ENCODE data around the gene FGFR2. TPM values are rescaled to one million over a fixed set of nuclear protein-coding genes. Genes with fewer than 3 reads are reported as not detected.
A peak's percentile ranks its signal among the peaks of the same experiment; 100 is the strongest.

The FGFR2 gene
- total RNA-seq, 1 donor from 2014 or later, result 2.9 TPM

GRCh38 chr10:121611393-121612159 lies 13.3 kb upstream of the FGFR2 start:
- H3K27ac Mint-ChIP-seq (ENCODE audit: unreplicated experiment), result no peak overlapping the region
- H3K4me3 Mint-ChIP-seq (ENCODE audit: unreplicated experiment), result no peak overlapping the region
- H3K4me1 Mint-ChIP-seq (ENCODE audit: low read depth), result peaks cover 10% of the 10 kb centered on the region
- peak; percentile 44 for DNase-seq (ENCODE audit: low spot score)
- H3K9me3 Mint-ChIP-seq (ENCODE audit: low read depth), result no peaks in the 10 kb centered on the region
- TF ChIP-seq, protein P1, sequence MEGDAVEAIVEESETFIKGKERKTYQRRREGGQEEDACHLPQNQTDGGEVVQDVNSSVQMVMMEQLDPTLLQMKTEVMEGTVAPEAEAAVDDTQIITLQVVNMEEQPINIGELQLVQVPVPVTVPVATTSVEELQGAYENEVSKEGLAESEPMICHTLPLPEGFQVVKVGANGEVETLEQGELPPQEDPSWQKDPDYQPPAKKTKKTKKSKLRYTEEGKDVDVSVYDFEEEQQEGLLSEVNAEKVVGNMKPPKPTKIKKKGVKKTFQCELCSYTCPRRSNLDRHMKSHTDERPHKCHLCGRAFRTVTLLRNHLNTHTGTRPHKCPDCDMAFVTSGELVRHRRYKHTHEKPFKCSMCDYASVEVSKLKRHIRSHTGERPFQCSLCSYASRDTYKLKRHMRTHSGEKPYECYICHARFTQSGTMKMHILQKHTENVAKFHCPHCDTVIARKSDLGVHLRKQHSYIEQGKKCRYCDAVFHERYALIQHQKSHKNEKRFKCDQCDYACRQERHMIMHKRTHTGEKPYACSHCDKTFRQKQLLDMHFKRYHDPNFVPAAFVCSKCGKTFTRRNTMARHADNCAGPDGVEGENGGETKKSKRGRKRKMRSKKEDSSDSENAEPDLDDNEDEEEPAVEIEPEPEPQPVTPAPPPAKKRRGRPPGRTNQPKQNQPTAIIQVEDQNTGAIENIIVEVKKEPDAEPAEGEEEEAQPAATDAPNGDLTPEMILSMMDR (IDR thresholded peaks at IDR 0.05), result no peak
- peaks cover 3% of the 10 kb centered on the region for H3K36me3 Mint-ChIP-seq (ENCODE audit: low read depth)
- no peaks in the 10 kb centered on the region for H3K27me3 Mint-ChIP-seq (ENCODE audit: low read depth)

DNA sequence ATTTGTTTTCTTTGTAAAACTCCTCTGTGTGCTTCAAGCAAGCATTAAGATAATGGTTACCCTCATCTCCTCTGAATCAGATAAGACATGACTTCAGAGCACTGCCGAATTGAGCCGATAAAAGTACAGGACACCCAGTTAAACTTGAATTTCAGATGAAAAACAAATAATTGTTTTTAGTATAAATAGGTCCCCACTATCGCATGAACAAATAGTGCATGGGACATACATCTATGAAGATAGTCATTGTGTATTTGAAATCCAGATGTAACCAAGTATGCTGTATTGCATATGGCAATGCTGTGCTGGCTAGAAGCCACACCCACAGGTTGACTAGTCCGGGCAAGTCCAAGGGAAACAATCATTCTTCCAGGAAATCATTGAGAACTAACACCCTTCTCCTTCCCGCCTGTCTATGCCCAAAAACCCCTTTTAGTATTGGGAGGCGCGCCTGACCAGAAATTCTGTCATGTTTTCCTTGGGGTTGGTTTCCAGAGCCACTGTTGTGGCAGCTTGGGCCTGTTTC lies 12.6 kb upstream of the FGFR2 start:
- peak; percentile 10 for DNase-seq (ENCODE audit: low spot score)
- H3K27me3 Mint-ChIP-seq (ENCODE audit: low read depth), result no peaks in the 10 kb centered on the region
- peaks cover 3% of the 10 kb centered on the region for H3K36me3 Mint-ChIP-seq (ENCODE audit: low read depth)
- H3K4me1 Mint-ChIP-seq (ENCODE audit: low read depth), result peaks cover 10% of the 10 kb centered on the region
- TF ChIP-seq, protein P1 (IDR thresholded peaks at IDR 0.05), result no peak
- no peak overlapping the region for H3K27ac Mint-ChIP-seq (ENCODE audit: unreplicated experiment)
- no peak overlapping the region for H3K4me3 Mint-ChIP-seq (ENCODE audit: unreplicated experiment)
- no peaks in the 10 kb centered on the region for H3K9me3 Mint-ChIP-seq (ENCODE audit: low read depth)

GRCh38 chr10:121609426-121610380 lies 11.5 kb upstream of the FGFR2 start:
- H3K4me3 Mint-ChIP-seq (ENCODE audit: unreplicated experiment), result peak overlapping the region; percentile 42
- H3K27me3 Mint-ChIP-seq (ENCODE audit: low read depth), result no peaks in the 10 kb centered on the region
- TF ChIP-seq, protein P1 (IDR thresholded peaks at IDR 0.05), result no peak
- peaks cover 10% of the 10 kb centered on the region for H3K4me1 Mint-ChIP-seq (ENCODE audit: low read depth)
- H3K36me3 Mint-ChIP-seq (ENCODE audit: low read depth), result peaks cover 3% of the 10 kb centered on the region
- no peaks in the 10 kb centered on the region for H3K9me3 Mint-ChIP-seq (ENCODE audit: low read depth)
- peak; percentile 57 for DNase-seq (ENCODE audit: low spot score)
- H3K27ac Mint-ChIP-seq (ENCODE audit: unreplicated experiment), result no peak overlapping the region

DNA sequence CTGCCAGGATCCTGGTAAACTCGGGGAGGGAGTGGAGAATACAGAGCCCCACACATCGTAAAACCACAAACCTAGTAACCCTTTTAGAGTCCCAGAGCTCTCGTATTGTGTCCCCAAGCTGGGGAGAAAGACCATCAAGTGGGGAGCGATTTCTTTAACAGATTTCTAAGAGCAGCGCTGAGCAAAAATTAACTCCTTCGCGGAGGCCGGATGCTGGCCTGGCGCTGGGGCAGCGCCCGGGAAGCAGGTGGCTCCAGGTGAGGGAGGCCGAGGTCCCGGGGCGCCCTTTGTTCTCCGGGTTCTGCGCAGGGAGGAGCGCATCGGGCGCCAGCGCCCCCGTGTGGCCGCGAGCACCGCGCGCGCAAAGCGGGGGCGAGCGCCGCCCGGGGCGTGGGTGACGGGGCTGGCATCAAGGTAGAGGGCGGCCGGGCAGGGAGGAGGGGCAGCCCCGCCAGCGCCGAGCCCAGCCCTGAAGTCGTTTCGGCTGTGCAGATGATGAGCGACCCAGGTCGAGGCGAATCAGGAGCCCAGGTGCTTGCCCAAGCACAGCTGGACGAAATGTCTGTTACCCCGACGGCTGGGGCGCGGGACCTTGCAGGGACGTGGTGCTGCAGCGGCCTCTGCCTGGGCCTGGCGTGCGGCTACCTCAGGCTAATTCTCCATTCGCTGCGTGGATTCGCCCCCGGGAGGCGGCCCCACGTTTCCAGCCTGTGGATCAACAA lies 10.4 kb upstream of the FGFR2 start:
- Mint-ChIP-seq H3K27ac (ENCODE audit: unreplicated experiment) (no peak overlapping the region), H3K27me3 (ENCODE audit: low read depth) (no peaks in the 10 kb centered on the region), H3K36me3 (ENCODE audit: low read depth) (peaks cover 3% of the 10 kb centered on the region), H3K4me3 (ENCODE audit: unreplicated experiment) (peak overlapping the region; percentile 63), H3K9me3 (ENCODE audit: low read depth) (no peaks in the 10 kb centered on the region), H3K4me1 (ENCODE audit: low read depth) (peaks cover 10% of the 10 kb centered on the region)
- TF ChIP-seq, protein P1 (IDR thresholded peaks at IDR 0.05), result peak; percentile 99
- peak; percentile 87 for DNase-seq (ENCODE audit: low spot score)
